NCI-H345 treated with DMSO at 0.1 percent for 48 hours (cell line): Measurements from ENCODE around the gene FCER1G.

ENCODE experiments used
- DNase-seq: peaks from one replicate; lab custom pipeline; 2025; ENCODE audit not compliant: unreplicated experiment; lab: John Stamatoyannopoulos, UW

The FCER1G gene

DNA sequence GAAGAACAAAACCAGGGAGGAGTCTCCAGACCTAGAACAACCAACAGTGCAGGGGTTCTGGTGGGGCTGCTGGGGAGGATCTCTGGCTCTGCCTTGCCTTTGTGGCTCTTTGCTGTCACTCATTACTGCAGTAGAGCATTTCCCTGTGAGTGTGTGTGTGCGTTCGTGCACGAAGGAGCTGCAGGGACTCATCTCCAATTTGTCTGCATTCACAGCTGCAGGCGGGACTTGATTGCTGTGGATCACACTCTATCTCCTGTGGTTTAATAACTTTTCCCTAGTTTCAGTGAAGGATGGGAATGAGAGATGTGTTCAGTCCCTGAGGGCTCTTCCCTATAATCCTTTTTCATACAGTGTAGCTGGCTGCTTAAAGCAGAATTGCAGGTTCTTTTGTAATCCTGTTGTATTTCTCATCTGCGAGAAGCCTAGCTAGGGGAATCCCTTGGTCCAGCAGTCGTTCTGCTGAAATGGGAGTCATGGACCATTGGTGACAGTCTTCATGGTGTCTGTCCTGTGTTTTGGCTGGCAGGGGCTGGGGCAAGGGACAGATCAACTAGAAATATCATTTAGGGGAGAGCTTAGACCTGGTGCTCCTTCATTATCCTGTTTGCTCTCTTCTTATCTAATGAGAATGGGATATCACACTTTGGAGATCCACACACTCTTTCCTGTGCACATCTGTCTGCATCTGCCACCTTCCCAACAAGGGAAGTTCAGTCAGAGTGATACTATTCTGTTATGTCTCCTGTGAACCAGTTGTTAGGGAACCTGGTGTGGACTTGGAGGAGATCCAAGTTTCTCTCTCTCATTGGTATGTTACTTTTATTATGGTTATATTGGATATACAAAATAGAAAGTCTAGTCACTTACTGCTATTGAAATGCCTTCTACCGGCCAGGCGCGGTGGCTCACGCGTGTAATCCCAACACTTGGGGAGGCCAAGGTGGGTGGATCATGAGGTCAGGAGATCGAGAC is 46.5 kb downstream of the FCER1G start:
- no peak for DNase-seq

DNA sequence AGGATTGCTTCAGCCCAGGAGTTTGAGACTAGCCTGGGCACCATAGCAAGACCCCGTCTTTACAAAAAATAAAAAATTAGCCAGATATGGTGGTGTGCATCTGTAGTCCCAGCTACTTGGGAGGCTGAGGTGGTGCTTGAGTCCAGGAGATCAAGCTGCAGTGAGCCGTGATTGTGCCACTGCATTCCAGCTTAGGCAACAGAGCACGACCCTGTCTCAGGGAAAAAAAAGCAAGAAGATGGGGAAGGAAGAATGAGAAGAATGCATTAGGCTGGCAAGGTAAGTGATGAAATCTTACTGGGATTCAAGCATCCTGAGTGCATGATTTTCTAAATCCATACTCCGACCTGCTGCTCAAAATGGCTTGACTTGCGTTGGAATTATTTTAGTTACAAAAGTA is 50.2 kb downstream of the FCER1G start:
- DNase-seq = no peak

DNA sequence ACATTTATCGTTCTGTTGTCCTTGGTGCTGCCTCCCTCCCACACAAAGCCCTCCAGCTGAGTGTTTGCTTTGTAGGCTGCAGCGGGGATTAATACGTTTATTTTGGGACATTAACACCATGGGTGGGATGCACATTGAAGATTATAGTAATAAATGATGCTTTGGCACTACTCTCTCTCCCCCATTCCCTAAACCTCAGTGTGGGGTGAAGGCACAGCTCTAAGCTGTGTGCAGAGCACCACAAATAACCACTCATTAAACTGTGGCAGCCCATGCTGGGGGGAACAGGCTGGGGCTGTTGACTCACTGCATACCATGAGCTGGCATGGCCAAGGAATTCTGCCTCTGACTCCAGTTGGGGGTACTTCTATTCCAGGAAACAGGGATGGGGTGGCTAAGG is 51.1 kb downstream of the FCER1G start:
- no peak for DNase-seq

DNA sequence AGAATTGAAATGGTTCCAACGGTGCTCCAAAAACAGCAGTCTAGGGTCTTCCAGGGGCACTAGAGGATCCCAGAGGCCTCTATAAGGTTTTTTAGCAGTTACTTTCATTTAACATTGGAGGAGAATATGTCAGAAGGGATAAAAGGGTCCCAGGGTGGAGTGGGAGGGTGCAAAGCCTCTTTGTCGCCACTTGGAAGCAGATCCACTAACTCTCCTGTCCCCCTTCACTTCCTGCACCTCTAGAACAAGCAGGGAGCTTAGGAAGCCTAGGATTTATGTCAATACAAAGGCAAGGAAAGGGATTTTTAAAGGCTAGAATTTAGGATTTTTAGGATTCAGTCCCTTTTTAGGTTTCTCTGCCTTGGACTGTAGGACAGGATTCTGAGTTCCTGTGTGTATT is 51.7 kb downstream of the FCER1G start:
- DNase-seq = no peak

DNA sequence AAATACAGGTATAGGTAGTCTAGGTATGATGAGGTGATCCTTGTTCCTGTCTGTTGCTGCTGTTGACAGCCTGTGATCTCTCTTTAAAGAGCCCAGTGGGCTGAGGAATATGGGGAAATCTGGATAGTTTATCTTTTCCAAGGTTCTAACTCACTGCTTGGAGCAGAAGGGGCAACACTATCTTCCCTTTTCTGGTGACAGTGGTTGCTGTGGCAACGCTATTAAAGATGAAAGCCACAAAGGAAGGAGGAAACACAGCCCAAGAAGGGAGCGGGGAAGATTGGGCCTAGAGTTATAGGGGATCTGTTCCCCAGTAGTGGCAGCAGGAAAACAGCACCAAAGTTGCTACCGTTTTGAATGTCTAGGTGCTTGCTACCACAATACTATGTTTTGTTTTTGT is 52.2 kb downstream of the FCER1G start:
- DNase-seq = no peak
